Activated T-helper 1 cell treated with Interleukin-2 at 50 U/mL for 16 hours (primary cell): ENCODE results near the gene TRAP1.
"Not testable (repeated sequence)": the region's sequence is repeated elsewhere in the genome, so short reads cannot be mapped to it uniquely, and the experiment has no call there.

ENCODE experiments used
- DNase-seq: peaks from one replicate; pipeline ENCODE4 v3.0.0-alpha.2; 2020; ENCODE audit warnings: low read depth

TRAP1 gene

GRCh38 chr16:3736116-3736515, 18.8 kb upstream of the TRAP1 start:
- no peak for DNase-seq

GRCh38 chr16:3735541-3735940, 18.2 kb upstream of the TRAP1 start:
- DNase-seq, result no peak

GRCh38 chr16:3734758-3735221, 17.5 kb upstream of the TRAP1 start:
- DNase-seq, result no peak

GRCh38 chr16:3734084-3734757, 16.9 kb upstream of the TRAP1 start:
- no peak for DNase-seq

- no peak for DNase-seq
These were observed 14.8 kb upstream of the TRAP1 start for GRCh38 chr16:3732171-3732570.

GRCh38 chr16:3731126-3731935, 14.0 kb upstream of the TRAP1 start:
- no peak for DNase-seq

GRCh38 chr16:3730161-3731125, 13.1 kb upstream of the TRAP1 start:
- no peak for DNase-seq

GRCh38 chr16:3729161-3730112, 12.1 kb upstream of the TRAP1 start:
- no peak for DNase-seq

- no peak for DNase-seq
These were observed 11.3 kb upstream of the TRAP1 start for GRCh38 chr16:3728424-3729160.

- no peak for DNase-seq
These were observed 10.6 kb upstream of the TRAP1 start for GRCh38 chr16:3727806-3728381.

- no peak for DNase-seq
These were observed 8.8 kb upstream of the TRAP1 start for GRCh38 chr16:3726021-3726687.

- DNase-seq, result no peak
These were observed 8.0 kb upstream of the TRAP1 start for GRCh38 chr16:3725276-3725675.

GRCh38 chr16:3722508-3722907, 5.2 kb upstream of the TRAP1 start:
- DNase-seq, result no peak

GRCh38 chr16:3720418-3720817, 3.1 kb upstream of the TRAP1 start:
- DNase-seq, result no peak

GRCh38 chr16:3718628-3719027, 1.3 kb upstream of the TRAP1 start:
- DNase-seq, result no peak

- no peak for DNase-seq
These were observed 681 bp upstream of the TRAP1 start for GRCh38 chr16:3718019-3718391.

- DNase-seq, result no peak
These were observed 491 bp downstream of the TRAP1 start for GRCh38 chr16:3716831-3717234.

GRCh38 chr16:3715430-3715829, 1.9 kb downstream of the TRAP1 start:
- DNase-seq, result no peak

GRCh38 chr16:3714378-3714777, 2.9 kb downstream of the TRAP1 start:
- DNase-seq, result not testable (repeated sequence)
